Stimulated activated CD8-positive, alpha-beta memory T cell treated with anti-CD3 and anti-CD28 coated beads, Interleukin-7, amount 100 ng/mL, for 48 hours (primary cell): ENCODE results near the gene STX4.
"Not testable (repeated sequence)": the region's sequence is repeated elsewhere in the genome, so short reads cannot be mapped to it uniquely, and the experiment has no call there.

Source experiments
- DNase-seq, 2 donors: peaks; one replicate each; pipeline ENCODE4 v3.0.0-alpha.2; 2020; ENCODE audit warnings: low read depth in 1 of 2; ENCODE audit errors: extremely low read depth in 1 of 2

Gene STX4

GRCh38 chr16:30998852-30999761, 34.3 kb upstream of the STX4 start:
- DNase-seq, result no peak

- DNase-seq, result no peak
Measured at GRCh38 chr16:31000671-31001382, 32.5 kb upstream of the STX4 start.

- DNase-seq, result no peak
Measured at GRCh38 chr16:31001507-31002249, 31.7 kb upstream of the STX4 start.

- no peak for DNase-seq
Measured at GRCh38 chr16:31002250-31002700, 31.1 kb upstream of the STX4 start.

GRCh38 chr16:31002862-31003341, 30.5 kb upstream of the STX4 start:
- DNase-seq, result no peak

GRCh38 chr16:31003744-31004143, 29.6 kb upstream of the STX4 start:
- no peak for DNase-seq

- no peak for DNase-seq
Measured at GRCh38 chr16:31004658-31005057, 28.7 kb upstream of the STX4 start.

GRCh38 chr16:31005350-31006085, 27.8 kb upstream of the STX4 start:
- DNase-seq, result no peak

GRCh38 chr16:31006086-31006385, 27.3 kb upstream of the STX4 start:
- DNase-seq, result no peak

- DNase-seq, result no peak
Measured at GRCh38 chr16:31006589-31006988, 26.8 kb upstream of the STX4 start.

GRCh38 chr16:31007684-31008083, 25.7 kb upstream of the STX4 start:
- DNase-seq, result no peak

GRCh38 chr16:31008149-31008548, 25.2 kb upstream of the STX4 start:
- no peak for DNase-seq

- DNase-seq, result no peak
Measured at GRCh38 chr16:31008551-31008950, 24.8 kb upstream of the STX4 start.

GRCh38 chr16:31009120-31009519, 24.2 kb upstream of the STX4 start:
- no peak for DNase-seq

GRCh38 chr16:31009894-31010584, 23.3 kb upstream of the STX4 start:
- DNase-seq, result no peak

- DNase-seq, result peak in 1 of 2 donors; percentile 8
Measured at GRCh38 chr16:31010585-31011325, 22.6 kb upstream of the STX4 start, which contains the start of gene STX1B. STX1B (minus strand) TSS chr16:31010638; CDS start chr16:31010396, 242 bp downstream.

GRCh38 chr16:31011815-31012214, 21.5 kb upstream of the STX4 start:
- not testable (repeated sequence) for DNase-seq

- DNase-seq, result not testable (repeated sequence)
Measured at GRCh38 chr16:31013292-31013691, 20.1 kb upstream of the STX4 start.

- no peak for DNase-seq
Measured at GRCh38 chr16:31016018-31016417, 17.3 kb upstream of the STX4 start.
